Upper lobe of left lung (tissue), 6 donors: ENCODE data around the gene SNX21. TPM values are rescaled to one million over a fixed set of nuclear protein-coding genes. Genes with fewer than 3 reads are reported as not detected.

Experiments used
- ATAC-seq, 2 donors: fragments of 200-7000 bp; cut with Tn5 transposase; one replicate each; pipeline ENCODE4 v1.9.1; 2022; ENCODE audit warnings: mild to moderate bottlenecking in 2 of 2, moderate library complexity in 2 of 2; ENCODE audit not compliant: low FRiP score in 2 of 2
- DNase-seq, 2 donors: peaks; one replicate each; pipeline ENCODE4 v3.0.0-alpha.2; 2019 to 2020
- H3K27ac ChIP-seq, 4 donors: fragments of 200-600 bp; sonication (generic); one replicate each; pipeline ENCODE4 v1.5.1; 2016 to 2019
- H3K27me3 ChIP-seq, 4 donors: fragments of 200-600 bp; sonication (generic); one replicate each; pipeline ENCODE4 v1.5.1; 2017 to 2019
- H3K36me3 ChIP-seq, 4 donors: fragments of 200-600 bp; sonication (generic); one replicate each; pipeline ENCODE4 v1.5.1; 2016 to 2019
- H3K4me1 ChIP-seq, 4 donors: fragments of 200-600 bp; sonication (generic); one replicate each; pipeline ENCODE4 v1.5.1; 2018 to 2019
- H3K4me3 ChIP-seq, 4 donors: fragments of 200-600 bp; sonication (generic); one replicate each; pipeline ENCODE4 v1.5.1; 2017 to 2019; ENCODE audit warnings: mild to moderate bottlenecking in 2 of 4, moderate library complexity in 1 of 4
- H3K9me3 ChIP-seq, 4 donors: fragments of 200-600 bp; sonication (generic); one replicate each; pipeline ENCODE4 v1.5.1; 2018 to 2019
- CTCF ChIP-seq, 6 experiments: fragments of 450-650 bp in 4 of 6; fragments of 200-600 bp in 2 of 6; sonication (generic) in 2 of 6; IDR thresholded peaks; one replicate each; pipeline ENCODE4 v1.5.1; 2016 to 2019; ENCODE audit warnings: antibody characterized with exemption in 6 of 6
- EP300 ChIP-seq, 4 donors: sonication (generic); formaldehyde crosslinking; IDR thresholded peaks; one replicate each; pipeline ENCODE4 v1.5.1; 2017; ENCODE audit warnings: antibody characterized with exemption in 4 of 4, control low read depth in 2 of 4
- POLR2A ChIP-seq, 4 donors: fragments of 450-650 bp; IDR thresholded peaks; one replicate each; pipeline ENCODE4 v1.5.1; 2016 to 2017; ENCODE audit warnings: antibody characterized with exemption in 4 of 4, mild to moderate bottlenecking in 2 of 4
- POLR2AphosphoS5 ChIP-seq, 2 donors: sonication (generic); formaldehyde crosslinking; IDR thresholded peaks; one replicate each; pipeline ENCODE4 v1.5.1; 2017; ENCODE audit warnings: antibody characterized with exemption in 2 of 2
- WGBS, 2 donors: methylation state at CpG; one replicate each; pipeline ENCODE4 v1.1.5; 2017 to 2018; 5-methylcytosine and 5-hydroxymethylcytosine counted together
- total RNA-seq, 6 donors: library from RNA; depleted of rRNA in 4 of 6; stranded (reverse); fragments of >200 nt in 4 of 6; gene quantifications; one replicate each; pipeline versions ENCODE4 v1.1.0 to v1.2.1, GENCODE V29; 2016 to 2021
- donor health status: DM: no; HTN: no; CAD: no; lungs with moderate emphysema.
- donor health status: DM: no; HTN: yes; CAD: no; lungs with severe emphysema.

The SNX21 gene
- total RNA-seq, 6 donors from 2014 or later: 23.9 to 117 (median 52.9) TPM

GRCh38 chr20:45859916-45860315 is 26.3 kb downstream of the SNX21 start:
- TF ChIP-seq CTCF (IDR thresholded peaks at IDR 0.05) (no peak), EP300 (IDR thresholded peaks at IDR 0.05) (no peak), POLR2A (IDR thresholded peaks at IDR 0.05) (no peak), POLR2AphosphoS5 (IDR thresholded peaks at IDR 0.05) (no peak)
- WGBS, 2 donors: 90 to 97% methylated on average over 5 of the region's 5 CpGs

DNA sequence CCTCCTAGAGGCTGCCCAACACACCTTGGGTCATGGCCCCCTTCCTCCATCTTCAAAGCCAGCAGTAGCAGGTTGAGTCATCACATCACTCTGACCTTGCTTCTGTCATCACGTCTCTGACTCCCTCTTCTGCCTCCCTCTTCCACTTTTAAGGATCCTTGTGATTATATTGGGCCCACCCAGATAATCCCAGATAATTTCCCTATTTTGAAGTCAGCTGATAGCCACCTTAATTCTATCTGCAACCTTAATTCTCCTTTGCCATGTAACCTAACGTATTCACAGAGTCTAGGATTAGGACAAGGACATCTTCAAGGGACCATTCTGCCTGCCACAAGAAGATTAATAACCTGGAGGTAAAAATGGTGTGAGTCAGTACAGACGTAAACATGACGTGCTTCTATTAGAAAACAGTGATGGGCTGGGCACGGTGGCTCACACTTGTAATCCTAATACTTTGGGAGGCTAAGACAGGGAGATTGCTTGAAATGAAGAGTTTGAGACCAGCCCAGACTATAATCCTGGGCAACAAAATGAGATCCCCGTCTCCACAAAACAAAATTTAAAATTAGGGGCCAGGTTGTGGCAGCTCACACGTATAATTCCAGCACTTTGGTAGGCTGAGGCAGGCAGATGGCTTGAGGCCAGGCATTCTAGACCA is 27.1 kb downstream of the SNX21 start:
- 72 to 75% methylated on average over 7 of the region's 7 CpGs for WGBS, 2 donors
- TF ChIP-seq CTCF (IDR thresholded peaks at IDR 0.05) (no peak), POLR2A (IDR thresholded peaks at IDR 0.05) (no peak), EP300 (IDR thresholded peaks at IDR 0.05) (no peak), POLR2AphosphoS5 (IDR thresholded peaks at IDR 0.05) (no peak)
- peaks cover 16 to 26% (median 19%) of the 10 kb centered on the region in 4 donors for H3K4me1 ChIP-seq
- no peak overlapping the region for H3K4me3 ChIP-seq
- no peak for DNase-seq
- H3K36me3 ChIP-seq: no peaks in the 10 kb centered on the region
- H3K27ac ChIP-seq: no peak overlapping the region
- H3K9me3 ChIP-seq: no peaks in the 10 kb centered on the region
- ATAC-seq: no peak
- H3K27me3 ChIP-seq: no peaks in the 10 kb centered on the region

More at GRCh38 chr20:45859916-45860315, 26.3 kb downstream of the SNX21 start:
- H3K27me3 ChIP-seq: no peaks in the 10 kb centered on the region
- DNase-seq (no peak), ATAC-seq (no peak)
- no peaks in the 10 kb centered on the region for H3K9me3 ChIP-seq
- no peak overlapping the region for H3K27ac ChIP-seq
- no peak overlapping the region for H3K4me3 ChIP-seq
- H3K36me3 ChIP-seq: peaks cover 0 to 2% (median 0%) of the 10 kb centered on the region in 4 donors
- peaks cover 24 to 34% (median 27%) of the 10 kb centered on the region in 4 donors for H3K4me1 ChIP-seq

- Histone ChIP-seq H3K27me3 (no peaks in the 10 kb centered on the region), H3K36me3 (no peaks in the 10 kb centered on the region), H3K4me3 (no peak overlapping the region), H3K9me3 (no peaks in the 10 kb centered on the region), H3K4me1 (peaks cover 9 to 19% (median 12%) of the 10 kb centered on the region in 4 donors), H3K27ac (no peak overlapping the region)
- 93 to 94% methylated on average over 7 of the region's 7 CpGs for WGBS, 2 donors
- DNase-seq (no peak), ATAC-seq (no peak)
- no peak for TF ChIP-seq EP300 (IDR thresholded peaks at IDR 0.05)
- no peak for TF ChIP-seq POLR2A (IDR thresholded peaks at IDR 0.05)
- TF ChIP-seq CTCF (IDR thresholded peaks at IDR 0.05): no peak
Measured at GRCh38 chr20:45861221-45862075, 27.8 kb downstream of the SNX21 start.

DNA sequence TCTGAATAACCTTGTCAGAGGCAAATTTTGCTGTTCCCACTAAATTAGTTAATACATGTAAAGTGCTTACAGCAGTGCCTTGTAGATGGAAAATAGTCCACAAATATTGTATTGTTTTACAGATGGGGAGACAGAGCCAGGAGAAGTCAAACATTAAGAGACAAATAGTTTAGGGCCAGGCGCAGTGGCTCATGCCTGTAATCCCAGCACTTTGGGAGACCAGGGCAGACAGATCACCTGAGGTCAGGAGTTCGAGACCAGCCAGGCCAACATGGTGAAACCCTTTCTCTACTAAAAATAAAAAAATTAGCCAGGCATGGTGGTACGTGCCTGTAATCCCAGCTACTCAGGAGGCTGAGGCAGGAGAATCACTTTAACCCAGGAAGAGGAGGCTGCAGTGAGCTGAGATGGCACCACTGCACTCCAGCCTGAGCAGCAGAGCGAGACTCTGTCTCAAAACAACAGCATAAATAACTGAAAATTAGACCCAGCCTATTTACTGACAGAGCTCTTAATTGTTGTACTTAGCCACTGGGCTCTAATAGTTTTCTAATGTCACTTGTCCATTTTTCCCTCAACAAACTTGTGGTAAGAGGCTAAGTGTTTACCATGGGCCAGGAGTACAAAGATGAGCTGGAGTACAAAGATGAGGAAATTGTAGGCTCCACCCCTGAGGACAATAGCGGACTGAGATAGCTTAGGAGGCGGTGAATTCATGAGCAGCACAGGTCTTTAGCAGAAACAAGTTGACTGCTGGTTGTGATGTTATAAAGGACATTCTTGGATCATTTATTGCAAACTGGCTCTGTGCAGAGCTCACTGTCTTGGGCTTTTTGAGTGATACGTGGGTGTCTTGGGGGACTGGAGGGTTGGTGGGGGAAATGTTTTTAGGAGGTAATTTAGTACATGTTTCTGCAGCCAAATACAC is 30.2 kb downstream of the SNX21 start:
- WGBS, 2 donors: 88 to 90% methylated on average over 7 of the region's 7 CpGs
- no peak for DNase-seq
- Histone ChIP-seq H3K4me1 (peaks cover 0 to 3% (median 0%) of the 10 kb centered on the region in 4 donors), H3K36me3 (no peaks in the 10 kb centered on the region), H3K4me3 (no peak overlapping the region), H3K27ac (no peak overlapping the region), H3K9me3 (no peaks in the 10 kb centered on the region), H3K27me3 (no peaks in the 10 kb centered on the region)
- TF ChIP-seq EP300 (IDR thresholded peaks at IDR 0.05) (no peak), CTCF (IDR thresholded peaks at IDR 0.05) (no peak), POLR2A (IDR thresholded peaks at IDR 0.05) (no peak), POLR2AphosphoS5 (IDR thresholded peaks at IDR 0.05) (no peak)
- ATAC-seq: no peak
